Smooth muscle cell of trachea (primary cell): ENCODE data around the gene KRT6B. TPM values are rescaled to one million over a fixed set of nuclear protein-coding genes. Genes with fewer than 3 reads are reported as not detected.

Source experiments
- total RNA-seq: library from RNA; depleted of rRNA; stranded (reverse); fragments of >200 nt; gene quantifications from 2 replicates; pipeline ENCODE4 v1.2.1, GENCODE V29; 2014

KRT6B gene
- total RNA-seq, result not detected in 2 replicates

GRCh38 chr12:52452101-52452500 lies at the start of gene KRT6B:
KRT6B (minus strand) TSS chr12:52452146; CDS start chr12:52452078, 68 bp downstream.

DNA sequence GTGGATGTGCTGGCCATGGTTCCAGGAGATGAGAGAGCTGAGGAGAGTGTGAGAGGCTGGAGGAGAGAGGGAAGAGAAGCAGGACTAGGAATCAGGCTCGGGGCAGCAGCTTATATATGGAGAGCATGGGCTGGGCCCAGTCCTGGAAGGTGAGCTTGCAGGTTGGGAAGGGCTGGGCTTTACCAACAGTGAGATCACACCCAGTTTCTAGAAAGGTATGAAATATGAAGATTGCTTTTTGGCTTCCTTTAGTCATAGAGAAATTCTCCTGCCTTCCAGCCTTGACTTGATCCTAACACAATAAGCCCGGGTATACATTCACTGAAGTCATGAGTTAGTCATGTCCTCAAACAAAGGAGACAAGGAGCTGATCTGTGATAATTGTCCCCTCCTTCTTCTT lies 41.2 kb upstream of the KRT6B start, which contains the start of gene KRT6A:
Gene KRT6A (minus strand): TSS at position 86 of the 400 bp plus-strand sequence. CDS start 69 bp downstream, at position 17.

GRCh38 chr12:52473768-52474167 lies 21.8 kb upstream of the KRT6B start, which contains the start of gene KRT6C:
KRT6C (minus strand) TSS chr12:52473805; CDS start chr12:52473737, 68 bp downstream.

DNA sequence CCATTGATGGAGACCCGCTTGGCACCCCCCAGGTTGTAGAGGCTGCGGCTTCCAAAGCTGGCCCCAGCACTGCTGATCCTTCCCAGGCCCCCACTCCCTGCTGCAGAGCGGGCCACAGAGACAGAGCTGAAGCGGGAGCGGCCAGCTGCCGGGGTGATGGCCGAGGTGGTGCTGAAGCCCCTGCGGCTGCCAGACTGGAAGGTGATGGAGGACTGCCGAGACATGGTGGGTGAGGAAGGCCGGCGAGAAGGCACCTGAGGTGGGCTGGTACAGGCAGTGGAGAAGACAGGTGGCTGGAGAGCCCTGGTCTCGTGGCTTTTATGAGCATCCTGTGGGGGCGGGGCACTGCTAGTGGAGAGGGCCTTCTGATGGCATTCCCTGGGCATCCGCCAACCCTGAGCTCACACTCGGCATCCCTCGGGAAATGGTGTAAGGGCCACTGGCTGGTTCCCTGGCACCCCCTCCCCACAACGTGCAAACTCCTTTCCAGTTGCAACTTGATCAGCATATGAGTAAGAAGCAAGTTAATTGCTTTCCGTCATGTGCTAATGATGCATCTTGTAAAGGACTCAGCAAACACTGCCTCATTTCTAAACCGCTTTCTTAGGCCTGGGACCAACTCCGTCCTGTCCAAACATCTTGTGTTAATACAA lies 17.7 kb downstream of the KRT6B start, which contains the start of gene KRT75:
Gene KRT75 (minus strand): TSS at position 291 of the 653 bp plus-strand sequence. CDS start 67 bp downstream, at position 224.

GRCh38 chr12:52405922-52406385 lies 46.0 kb downstream of the KRT6B start, which contains the start of gene KRT82:
KRT82 (minus strand) TSS chr12:52406335; CDS start chr12:52406277, 58 bp downstream.

Other genes with a start within 250 kb of the KRT6B start
- 7.8 and 8.7 TPM in 2 replicates for gene KRT7, start 218.9 kb downstream of the KRT6B start, total RNA-seq
- gene KRT86, start 177.5 kb downstream of the KRT6B start, total RNA-seq, result not detected in 2 replicates
- gene KRT81, start 160.6 kb downstream of the KRT6B start, total RNA-seq, result 0.15 TPM in 1 of 2 replicates, not detected in the other
- gene KRT83, start 130.7 kb downstream of the KRT6B start, total RNA-seq, result not detected in 2 replicates
- not detected in 2 replicates for gene KRT85, start 84.7 kb downstream of the KRT6B start, total RNA-seq
- gene KRT84, start 66.5 kb downstream of the KRT6B start, total RNA-seq, result not detected in 2 replicates
- gene KRT82, start 45.8 kb downstream of the KRT6B start, total RNA-seq, result not detected in 2 replicates
- not detected in 2 replicates for gene KRT75, start 17.8 kb downstream of the KRT6B start, total RNA-seq
- not detected in 2 replicates for gene KRT6C, start 21.7 kb upstream of the KRT6B start, total RNA-seq
- gene KRT6A, start 41.1 kb upstream of the KRT6B start, total RNA-seq, result under 0.01 TPM in 1 of 2 replicates, not detected in the other
- 0.50 and 6.7 TPM in 2 replicates for gene KRT5, start 68.2 kb upstream of the KRT6B start, total RNA-seq
- gene KRT71, start 101.0 kb upstream of the KRT6B start, total RNA-seq, result not detected in 2 replicates
- gene KRT74, start 121.7 kb upstream of the KRT6B start, total RNA-seq, result not detected in 2 replicates
- gene KRT72, start 149.3 kb upstream of the KRT6B start, total RNA-seq, result not detected in 2 replicates
- gene KRT73, start 166.4 kb upstream of the KRT6B start, total RNA-seq, result not detected in 2 replicates
- gene KRT2, start 200.1 kb upstream of the KRT6B start, total RNA-seq, result not detected in 2 replicates
- not detected in 2 replicates for gene KRT1, start 228.3 kb upstream of the KRT6B start, total RNA-seq